Posterior cingulate gyrus (tissue), 11 donors: Measurements from ENCODE around the gene WNT5A.
A peak's percentile ranks its signal among the peaks of the same experiment; 100 is the strongest.

Experiments used
- DNase-seq, 10 donors: peaks; one replicate each; pipeline versions ENCODE4 v3.0.0 to v3.0.0-alpha.2; 2020 to 2021; ENCODE audit warnings: mixed read lengths in 3 of 10
- intact Hi-C: fragments of 100-400 bp; cut with DNase I; formaldehyde crosslinking; loops from one replicate; pipeline ENCODE4 v1.15.1; 2023

The WNT5A gene

DNA sequence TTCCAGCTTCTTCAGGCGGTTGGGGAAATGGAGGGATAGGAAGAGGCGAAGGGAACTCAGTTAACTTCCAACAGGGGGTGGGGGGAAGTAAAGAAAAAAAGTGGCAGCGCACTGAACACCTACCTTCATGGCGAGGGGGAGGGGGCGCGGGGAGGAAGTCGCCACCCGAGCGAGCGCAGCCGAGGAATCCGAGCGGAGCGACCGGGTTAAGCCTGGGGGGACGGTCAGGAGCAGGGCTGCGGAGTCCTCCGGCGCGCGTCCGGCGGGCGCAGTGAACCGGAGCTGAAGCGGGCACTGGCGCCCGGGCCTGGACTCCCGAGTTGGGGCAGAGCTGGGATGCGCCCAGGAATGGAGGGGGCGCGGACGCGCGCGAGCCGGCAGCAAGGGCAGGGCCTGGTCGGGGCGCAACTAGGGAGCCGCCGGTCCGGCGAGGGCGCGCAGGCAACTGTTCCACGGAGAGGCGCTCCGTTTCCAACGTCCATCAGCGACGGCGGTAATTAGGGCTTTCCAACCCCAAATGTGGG is at the start of gene WNT5A:
Gene WNT5A (minus strand): TSS at position 450 of the 524 bp plus-strand sequence. CDS start 321 bp downstream, at position 129.
- intact Hi-C loops = loop anchor here (10.0 kb wide), 2 partner anchors 632 to 1068 kb away; partner anchors contain the start of gene CCDC66
- DNase-seq = peak in 3 of 10 donors; percentile 78 to 84 (median 83)

- intact Hi-C loops = no loop called here
- DNase-seq = no peak
Observed at GRCh38 chr3:55534876-55535275, 47.8 kb upstream of the WNT5A start.

GRCh38 chr3:55532806-55533205 is 45.7 kb upstream of the WNT5A start:
- intact Hi-C loops = no loop called here
- DNase-seq = no peak

- DNase-seq = no peak
- intact Hi-C loops = no loop called here
Observed at GRCh38 chr3:55531321-55531720, 44.2 kb upstream of the WNT5A start.

- DNase-seq = no peak
- intact Hi-C loops = no loop called here
Observed at GRCh38 chr3:55527361-55527760, 40.3 kb upstream of the WNT5A start.

GRCh38 chr3:55526332-55527030 is 39.4 kb upstream of the WNT5A start:
- no peak for DNase-seq

GRCh38 chr3:55525436-55525835 is 38.3 kb upstream of the WNT5A start:
- no peak for DNase-seq
- intact Hi-C loops = no loop called here

More at GRCh38 chr3:55526332-55527030, 39.4 kb upstream of the WNT5A start:
- intact Hi-C loops = no loop called here

- intact Hi-C loops = no loop called here
- no peak for DNase-seq
Observed at GRCh38 chr3:55524565-55525244, 37.6 kb upstream of the WNT5A start.

GRCh38 chr3:55523471-55523870 is 36.4 kb upstream of the WNT5A start:
- DNase-seq = no peak
- intact Hi-C loops = no loop called here

- intact Hi-C loops = no loop called here
- no peak for DNase-seq
Observed at GRCh38 chr3:55521738-55522421, 34.8 kb upstream of the WNT5A start.

DNA sequence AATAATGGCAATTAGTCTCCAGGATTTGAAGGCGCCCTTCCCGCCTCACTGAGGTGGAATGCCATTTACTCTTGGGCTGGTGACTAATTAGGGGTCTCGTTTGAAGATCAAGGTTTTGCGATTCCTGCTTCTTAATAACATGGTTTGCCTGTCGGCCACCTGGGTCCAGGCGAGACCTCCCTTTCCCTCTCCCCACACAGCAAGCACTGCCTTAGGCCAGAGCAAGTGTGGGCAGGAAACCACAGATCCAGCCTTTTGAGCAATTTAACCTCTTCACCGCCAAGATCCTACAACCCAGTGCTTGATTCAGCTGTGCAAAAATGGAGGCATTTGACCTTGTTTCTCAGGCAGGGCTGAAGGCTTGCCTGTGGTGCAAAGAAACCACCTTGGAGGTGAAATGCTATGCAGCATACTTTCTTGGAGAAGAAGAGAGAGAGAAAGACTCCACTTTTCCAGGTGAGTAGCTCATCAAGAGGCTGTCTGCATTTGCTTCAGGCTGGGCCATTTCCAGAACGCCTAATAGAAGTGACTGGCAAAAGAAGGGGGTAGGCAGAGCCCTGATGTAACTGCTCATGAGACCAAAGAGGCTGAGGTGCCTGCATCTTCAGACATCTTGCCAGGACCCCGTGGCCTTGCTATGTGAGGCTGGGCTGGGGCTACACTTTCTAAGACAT is 34.1 kb upstream of the WNT5A start:
- intact Hi-C loops = no loop called here
- DNase-seq = no peak

DNA sequence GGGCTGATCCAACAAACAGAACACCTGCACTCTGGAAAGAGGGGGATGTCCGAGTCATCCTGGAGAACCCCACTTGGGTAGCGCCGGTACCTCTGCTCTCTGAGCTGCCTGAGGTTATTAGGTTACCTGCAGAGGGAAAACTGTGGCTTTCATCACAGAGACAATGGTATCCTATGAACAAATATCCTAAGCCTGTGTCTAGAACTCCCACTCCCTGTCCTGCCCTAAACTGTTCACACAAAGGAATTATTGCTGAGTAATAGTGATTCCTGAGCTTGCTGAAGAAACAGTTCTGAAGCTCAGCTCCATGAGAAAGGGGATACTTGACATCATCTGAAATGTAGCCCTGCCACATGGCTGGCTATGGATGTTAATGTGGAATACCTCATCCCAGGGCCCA is 31.9 kb upstream of the WNT5A start:
- no peak for DNase-seq
- intact Hi-C loops = no loop called here

- intact Hi-C loops = no loop called here
- DNase-seq = no peak
Observed at GRCh38 chr3:55518451-55518850, 31.3 kb upstream of the WNT5A start.

- DNase-seq = no peak
- intact Hi-C loops = no loop called here
Observed at GRCh38 chr3:55516392-55517030, 29.4 kb upstream of the WNT5A start.

- no peak for DNase-seq
- intact Hi-C loops = no loop called here
Observed at GRCh38 chr3:55515550-55516246, 28.6 kb upstream of the WNT5A start.

DNA sequence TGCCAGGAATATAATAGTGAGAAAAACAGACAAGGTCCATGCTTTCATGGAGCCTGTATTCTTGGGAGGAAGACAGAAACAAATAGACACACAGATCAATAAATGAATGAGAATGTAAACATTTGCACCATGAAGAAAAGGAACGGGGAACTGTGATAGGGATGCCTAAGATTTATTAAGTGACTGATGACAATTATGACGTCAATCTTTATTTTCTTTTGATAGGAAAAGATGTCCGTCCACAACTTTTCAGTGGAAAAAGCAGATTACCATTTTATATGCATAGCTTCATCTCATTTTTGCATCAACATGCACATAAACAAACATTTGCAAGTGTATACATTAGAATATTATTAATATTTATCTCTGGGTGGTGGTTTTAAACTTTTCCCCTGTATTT is 27.9 kb upstream of the WNT5A start:
- intact Hi-C loops = no loop called here
- DNase-seq = no peak

- DNase-seq = no peak
- intact Hi-C loops = no loop called here
Observed at GRCh38 chr3:55512571-55513343, 25.7 kb upstream of the WNT5A start.

- intact Hi-C loops = no loop called here
Observed at GRCh38 chr3:55511895-55512570, 24.9 kb upstream of the WNT5A start.

More at GRCh38 chr3:55511895-55512570, 24.9 kb upstream of the WNT5A start:
- no peak for DNase-seq
